Measurements from ENCODE around the gene NDC1. TPM values are rescaled to one million over a fixed set of nuclear protein-coding genes. Genes with fewer than 3 reads are reported as not detected.
A peak's percentile ranks its signal among the peaks of the same experiment; 100 is the strongest.

NDC1 gene
- total RNA-seq, 1 donor from 2014 or later: 5.6 TPM

- ATAC-seq (ENCODE audit: poor library complexity) (peak; percentile 26), DNase-seq (no peak)
These were observed 100.4 kb downstream of the NDC1 start for GRCh38 chr1:53737648-53738204.

DNA sequence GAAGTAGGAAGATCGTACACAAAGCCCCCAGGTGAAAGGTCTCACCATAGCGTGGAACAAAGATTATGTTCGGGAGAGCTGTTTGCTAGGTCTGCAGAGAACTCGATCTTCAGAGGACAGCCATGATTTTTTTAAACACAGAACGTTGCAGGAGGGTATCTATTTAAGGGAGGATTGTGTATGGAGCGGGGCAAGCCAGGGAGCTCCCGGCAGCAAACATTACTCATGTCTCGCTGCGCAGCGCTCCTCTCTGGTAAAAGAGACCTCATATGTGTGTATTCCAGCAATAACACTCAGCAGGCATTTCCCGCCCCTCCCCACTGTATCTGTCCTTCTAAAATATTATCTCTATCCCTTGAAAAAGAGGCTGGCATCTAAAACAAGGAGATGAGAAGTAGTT, 101.8 kb downstream of the NDC1 start:
- intact Hi-C loops (cut with DNase I): no loop called here
- DNase-seq (no peak), ATAC-seq (ENCODE audit: poor library complexity) (no peak)

More at GRCh38 chr1:53737648-53738204, 100.4 kb downstream of the NDC1 start:
- intact Hi-C loops (cut with DNase I): no loop called here

GRCh38 chr1:53735681-53736080, 102.4 kb downstream of the NDC1 start:
- intact Hi-C loops (cut with DNase I): no loop called here
- ATAC-seq (ENCODE audit: poor library complexity): no peak

DNA sequence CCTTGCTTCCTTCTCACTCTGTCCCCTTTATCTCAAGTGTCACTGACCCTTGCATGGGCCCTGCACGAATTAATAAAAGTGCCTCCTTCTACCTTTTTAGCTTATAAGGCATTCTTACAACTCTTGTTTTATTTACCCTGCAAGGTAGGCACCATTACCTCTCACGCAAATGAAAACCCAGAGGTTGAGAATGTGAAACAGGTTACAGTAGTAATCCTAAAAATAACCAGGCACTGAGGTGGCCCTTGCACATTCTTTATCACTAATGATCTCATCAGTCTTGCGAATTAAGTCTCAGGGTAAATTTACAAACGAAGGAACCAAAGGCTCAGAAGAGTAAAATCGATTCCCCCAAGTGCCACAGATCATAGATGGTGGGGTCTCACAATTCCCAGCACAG, 102.8 kb downstream of the NDC1 start:
- no peak for ATAC-seq (ENCODE audit: poor library complexity)

More at GRCh38 chr1:53735681-53736080, 102.4 kb downstream of the NDC1 start:
- DNase-seq: no peak

DNA sequence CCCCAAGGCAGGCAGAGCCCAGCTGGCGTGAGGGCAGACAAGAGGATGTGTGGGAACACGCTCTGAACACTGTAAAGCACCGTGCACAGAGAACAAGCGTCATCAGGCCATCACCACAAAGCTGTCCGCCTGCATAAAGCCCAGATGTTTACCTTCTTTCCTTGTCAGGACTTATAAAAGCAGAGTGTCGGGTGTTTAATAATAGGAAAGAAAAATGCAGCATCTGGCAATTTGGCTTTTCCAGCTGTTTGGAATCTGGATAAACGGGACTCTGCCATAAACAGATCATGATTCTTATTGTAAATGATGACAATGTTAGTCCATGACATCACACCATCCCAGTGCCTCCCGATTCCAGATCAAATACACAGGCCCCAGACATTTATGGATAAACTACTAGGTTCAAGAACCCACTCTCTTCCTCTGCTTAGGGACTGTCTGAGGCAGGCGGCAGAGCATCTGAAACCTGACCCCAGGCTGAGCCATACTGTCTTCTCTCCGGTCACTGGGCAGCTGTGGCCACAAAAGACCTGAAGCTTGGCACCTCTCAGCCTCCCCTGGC, 103.4 kb downstream of the NDC1 start:
- ATAC-seq (ENCODE audit: poor library complexity) (no peak), DNase-seq (no peak)
- intact Hi-C loops (cut with DNase I): no loop called here

More for the DNA sequence above, 102.8 kb downstream of the NDC1 start:
- intact Hi-C loops (cut with DNase I): no loop called here
- DNase-seq: no peak

DNA sequence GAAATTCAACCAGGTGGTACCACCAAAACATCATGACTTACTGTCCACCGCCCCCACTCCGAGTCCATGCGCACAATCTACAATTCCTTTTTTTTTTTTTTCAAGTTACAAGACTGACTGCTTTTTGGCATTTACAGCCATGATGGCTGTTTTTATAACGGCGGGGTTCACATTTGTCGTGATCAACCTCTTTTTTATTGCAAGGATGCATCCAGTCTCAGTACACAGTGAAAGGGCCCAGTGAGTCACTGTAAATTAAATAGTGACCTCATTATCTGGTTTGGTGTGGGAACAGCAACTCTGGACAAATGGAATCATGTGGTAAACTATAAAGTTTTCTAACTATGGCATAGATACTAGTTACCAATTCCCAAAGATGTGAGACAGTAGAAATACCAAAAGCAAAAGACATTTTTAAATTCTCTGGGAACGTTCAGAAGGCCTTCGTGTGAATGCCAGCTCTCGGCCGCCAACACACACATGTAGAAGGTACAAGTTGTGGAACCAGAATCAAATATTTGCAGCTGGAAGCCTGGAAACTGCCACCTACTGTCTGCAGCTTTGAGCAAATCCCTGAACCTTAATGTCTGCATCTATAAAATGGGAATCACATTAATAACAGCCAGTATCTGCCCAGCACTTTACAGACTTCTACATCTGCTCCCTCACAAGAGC, 104.0 kb downstream of the NDC1 start:
- ATAC-seq (ENCODE audit: poor library complexity): no peak
- intact Hi-C loops (cut with DNase I): no loop called here

DNA sequence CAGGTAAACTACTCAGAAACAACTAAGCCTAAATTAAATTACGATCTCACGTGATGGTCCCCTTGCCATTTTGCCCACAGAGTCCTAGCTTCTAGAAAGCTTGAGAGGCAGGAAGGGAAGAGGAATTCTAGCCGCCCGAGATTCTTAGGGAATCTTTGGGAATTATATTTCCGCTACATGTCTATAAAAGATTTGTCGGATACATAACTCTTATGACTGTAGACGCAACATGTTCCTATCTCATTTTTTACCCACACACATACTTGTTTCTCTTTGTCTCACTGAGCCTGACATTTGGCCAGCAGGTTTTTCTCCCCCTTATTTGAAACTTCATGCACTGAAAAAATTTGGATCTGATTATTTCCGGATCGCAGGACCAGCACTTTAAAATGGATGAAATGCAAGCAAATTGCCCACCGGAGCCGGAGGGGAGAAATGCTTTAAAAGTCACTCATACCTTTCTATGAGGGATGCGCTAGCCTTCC, 104.6 kb downstream of the NDC1 start:
- ATAC-seq (ENCODE audit: poor library complexity) (no peak), DNase-seq (no peak)
- intact Hi-C loops (cut with DNase I): no loop called here

More for the DNA sequence above, 104.0 kb downstream of the NDC1 start:
- DNase-seq: no peak

DNA sequence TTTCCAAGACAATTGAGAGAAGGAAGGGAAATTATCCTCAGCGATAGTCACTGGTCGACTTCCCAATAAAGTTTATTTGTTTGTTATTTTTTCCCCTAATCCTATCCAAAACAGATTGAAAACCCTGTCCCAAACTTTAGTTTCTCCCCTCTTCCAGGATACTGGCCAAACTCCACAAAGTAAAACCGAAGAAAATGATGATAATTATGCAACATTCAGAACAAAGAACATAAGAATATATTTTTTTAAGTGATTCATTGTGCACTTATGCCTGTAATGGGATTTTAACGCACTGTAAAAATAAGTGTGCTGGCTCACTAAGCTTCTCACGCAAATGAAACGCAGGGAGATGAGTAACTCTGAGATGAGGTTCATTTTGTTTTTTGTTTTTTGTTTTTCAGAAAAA, 105.2 kb downstream of the NDC1 start:
- DNase-seq: no peak
- intact Hi-C loops (cut with DNase I): no loop called here
- no peak for ATAC-seq (ENCODE audit: poor library complexity)

DNA sequence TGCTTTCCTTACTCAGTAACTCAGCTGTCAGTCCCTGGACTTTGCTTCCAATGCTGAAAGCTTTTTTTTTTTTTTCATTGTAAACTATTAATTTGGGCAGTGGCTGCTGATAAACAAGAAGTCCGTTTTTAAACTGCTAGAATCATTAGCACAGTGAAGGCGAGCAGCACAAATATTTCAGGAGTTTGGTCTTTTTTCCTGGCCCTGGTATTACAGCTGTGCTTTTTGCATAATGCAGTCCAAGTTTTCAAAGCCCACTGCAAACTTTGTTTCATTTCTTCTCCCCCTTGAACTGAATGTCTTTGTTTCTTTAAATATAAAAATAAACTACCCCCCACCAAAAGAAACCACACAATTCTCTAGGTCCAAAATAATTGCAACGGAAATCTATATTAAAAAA, 105.7 kb downstream of the NDC1 start:
- DNase-seq (no peak), ATAC-seq (ENCODE audit: poor library complexity) (no peak)
- intact Hi-C loops (cut with DNase I): no loop called here

DNA sequence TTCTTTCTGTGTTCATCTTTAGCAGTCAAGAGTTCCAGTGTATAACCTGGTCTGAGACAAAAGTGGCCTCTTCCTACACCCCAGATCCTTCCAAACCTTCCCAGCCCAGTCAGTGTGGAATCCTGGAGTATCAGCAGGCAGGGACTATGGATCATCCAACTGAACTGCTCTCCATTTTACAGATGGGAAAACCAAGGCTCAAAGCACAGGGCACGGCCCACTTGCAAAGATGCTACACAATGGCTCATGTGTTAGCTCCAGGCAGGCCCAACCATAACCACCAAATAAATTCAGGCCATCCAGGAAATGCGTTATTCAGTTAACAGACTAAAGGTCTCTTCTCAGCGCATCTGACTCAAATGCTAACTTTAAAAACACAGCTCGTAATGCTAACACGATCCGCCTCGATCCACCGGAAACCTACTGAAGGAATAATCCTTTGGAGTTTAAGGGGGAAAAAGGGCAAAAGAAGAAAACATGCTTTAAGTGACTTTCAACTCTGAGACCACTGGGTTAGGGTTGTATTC, 106.3 kb downstream of the NDC1 start:
- no peak for DNase-seq
- intact Hi-C loops (cut with DNase I): no loop called here
- no peak for ATAC-seq (ENCODE audit: poor library complexity)

DNA sequence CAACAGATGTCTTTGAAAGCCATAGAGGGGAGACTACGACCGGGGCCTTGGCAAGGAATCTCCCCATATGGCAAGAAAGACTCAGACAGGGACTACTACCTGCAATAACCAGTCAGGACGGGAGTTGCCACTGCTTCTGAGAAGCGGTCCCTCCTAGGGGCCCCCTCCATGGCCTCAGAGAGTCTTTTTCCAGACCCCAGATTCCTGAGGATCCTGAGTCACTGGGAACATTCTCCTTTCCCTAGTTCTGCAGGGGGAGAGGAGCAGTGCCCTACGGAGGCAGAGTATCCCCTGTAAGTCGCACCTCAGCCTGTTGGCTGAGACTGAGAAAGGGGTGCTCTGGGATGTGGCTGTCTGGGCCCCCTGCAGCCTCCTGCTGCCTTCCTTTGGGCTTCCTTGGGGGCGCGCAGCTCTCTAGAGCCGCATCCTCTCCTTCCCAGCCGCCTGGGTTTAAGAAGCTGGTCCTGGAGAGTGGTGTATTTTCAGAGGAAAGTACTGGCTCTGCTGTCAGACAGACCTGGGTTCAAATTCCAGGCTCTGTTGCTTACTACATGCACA, 107.0 kb downstream of the NDC1 start:
- no peak for ATAC-seq (ENCODE audit: poor library complexity)
- intact Hi-C loops (cut with DNase I): no loop called here
- no peak for DNase-seq

GRCh38 chr1:53730224-53730865, 107.8 kb downstream of the NDC1 start:
- no peak for DNase-seq
- ATAC-seq (ENCODE audit: poor library complexity): no peak
- intact Hi-C loops (cut with DNase I): no loop called here

DNA sequence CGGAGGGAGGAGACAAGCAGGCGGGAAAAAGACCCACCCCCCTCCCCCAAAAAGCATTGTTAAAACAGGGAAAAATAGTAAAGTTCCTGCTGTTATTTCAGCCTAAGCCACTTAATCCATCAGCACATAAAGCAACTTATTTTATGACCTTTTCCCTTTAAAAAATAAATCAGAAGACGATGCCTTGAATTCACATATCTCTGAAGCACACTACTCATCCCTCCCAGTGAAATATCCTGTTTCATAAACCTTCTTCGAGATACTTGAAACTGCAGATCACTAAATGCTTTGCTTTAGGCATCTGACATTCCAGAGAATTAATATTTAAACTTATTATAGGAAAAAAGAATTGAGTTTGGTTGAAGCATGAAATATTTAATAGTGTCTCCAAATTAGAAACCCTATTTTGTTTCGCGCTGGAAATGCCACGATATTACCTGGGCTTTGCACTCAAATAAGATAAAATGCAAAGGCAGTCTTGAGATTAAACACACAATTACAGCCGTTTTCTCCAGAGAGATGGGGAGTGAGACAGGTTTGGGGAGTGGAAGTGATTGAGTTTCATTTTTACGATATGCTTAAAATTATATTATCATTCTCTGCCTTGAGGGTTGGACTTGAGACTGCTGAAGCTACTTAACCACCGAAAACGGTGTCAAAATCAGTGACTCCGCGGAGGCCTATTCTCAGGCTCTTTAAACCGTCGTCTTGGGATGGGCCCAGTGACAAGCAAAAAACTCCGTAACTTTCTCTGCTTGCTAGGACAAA, 108.5 kb downstream of the NDC1 start:
- intact Hi-C loops (cut with DNase I): no loop called here
- ATAC-seq (ENCODE audit: poor library complexity): no peak

DNA sequence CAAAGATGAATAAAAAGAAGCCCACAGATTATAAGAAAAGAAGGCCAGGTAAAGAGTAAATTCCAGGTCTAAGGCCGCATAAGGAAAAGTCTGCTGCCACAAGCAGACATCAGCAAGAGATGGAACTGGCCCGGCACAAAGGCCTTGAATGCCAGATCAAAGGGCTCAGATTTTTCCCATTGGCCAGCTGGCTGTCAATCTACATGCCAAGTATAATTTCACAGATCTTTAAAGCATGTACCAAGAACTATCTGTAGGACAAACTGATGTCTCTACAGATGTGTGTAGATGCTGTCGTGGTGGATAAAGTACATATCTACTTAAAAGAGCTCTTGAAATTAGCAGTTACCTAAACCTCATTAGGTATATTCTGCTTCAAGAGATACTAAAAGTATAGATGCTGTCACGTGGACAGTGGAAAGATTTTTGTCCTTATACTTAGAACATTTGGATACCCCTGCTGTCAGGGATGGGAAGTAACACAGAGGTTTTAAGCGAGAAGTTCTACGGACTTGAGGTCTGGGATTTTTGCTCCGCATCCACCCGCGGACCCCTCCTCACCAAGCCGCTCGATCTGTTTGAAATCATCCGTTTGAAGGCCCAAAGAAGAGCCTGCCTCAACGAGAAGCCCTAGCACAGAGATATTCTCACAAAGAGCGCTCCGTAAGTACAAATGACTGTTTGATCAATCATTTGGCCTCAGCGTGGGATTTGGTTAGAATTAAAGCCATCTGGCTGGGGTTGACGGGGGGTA, 109.2 kb downstream of the NDC1 start:
- intact Hi-C loops (cut with DNase I): no loop called here
- DNase-seq (no peak), ATAC-seq (ENCODE audit: poor library complexity) (no peak)

More for the DNA sequence above, 108.5 kb downstream of the NDC1 start:
- no peak for DNase-seq

DNA sequence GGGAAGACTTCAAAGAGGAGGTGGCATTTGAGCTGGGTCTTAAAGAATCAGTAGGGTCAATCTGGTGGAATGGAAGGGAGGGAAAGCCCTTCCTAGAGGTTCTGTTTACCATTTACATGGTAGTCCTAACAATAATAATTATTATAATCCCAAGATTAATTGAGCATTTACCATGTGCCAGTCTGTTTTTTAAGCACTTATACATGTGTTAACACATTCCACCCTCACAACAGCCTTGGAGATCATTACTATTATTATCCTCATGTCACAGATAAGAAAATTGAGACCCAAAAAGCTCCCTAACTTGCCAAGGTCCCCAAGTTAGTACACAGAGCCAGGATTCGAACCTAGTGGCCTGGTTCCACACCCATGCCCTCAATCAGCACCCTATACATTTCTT, 109.9 kb downstream of the NDC1 start:
- intact Hi-C loops (cut with DNase I): no loop called here
- no peak for DNase-seq

GRCh38 chr1:53727461-53728092, 110.5 kb downstream of the NDC1 start:
- no peak for ATAC-seq (ENCODE audit: poor library complexity)

More for the DNA sequence above, 109.9 kb downstream of the NDC1 start:
- no peak for ATAC-seq (ENCODE audit: poor library complexity)

GRCh38 chr1:53726009-53726600, 112.0 kb downstream of the NDC1 start:
- intact Hi-C loops (cut with DNase I): no loop called here
- DNase-seq (no peak), ATAC-seq (ENCODE audit: poor library complexity) (no peak)

More at GRCh38 chr1:53727461-53728092, 110.5 kb downstream of the NDC1 start:
- intact Hi-C loops (cut with DNase I): no loop called here
- no peak for DNase-seq

Data from Right ventricle myocardium superior (tissue), 1 donor.